ENCODE results near the gene PRKAR2A. TPM values are rescaled to one million over a fixed set of nuclear protein-coding genes. Genes with fewer than 3 reads are reported as not detected.
"Not testable (repeated sequence)": the region's sequence is repeated elsewhere in the genome, so short reads cannot be mapped to it uniquely, and the experiment has no call there.

The PRKAR2A gene
- total RNA-seq, 6 donors from 2014 or later = 13.0 to 62.3 (median 31.4) TPM

- peaks cover 0 to 3% (median 0%) of the 10 kb centered on the region in 4 donors for H3K4me1 ChIP-seq
- no peak overlapping the region for H3K27ac ChIP-seq
- H3K4me3 ChIP-seq = no peak overlapping the region
- 88 to 93% methylated on average over 7 of the region's 7 CpGs for WGBS, 2 donors
- H3K9me3 ChIP-seq = no peaks in the 10 kb centered on the region
- H3K36me3 ChIP-seq = no peaks in the 10 kb centered on the region
- no peaks in the 10 kb centered on the region for H3K27me3 ChIP-seq
- ATAC-seq (ENCODE audit: low FRiP score in 2 of 2) = no peak
- no peak for TF ChIP-seq POLR2A (IDR thresholded peaks at IDR 0.05)
- no peak for TF ChIP-seq POLR2AphosphoS5 (IDR thresholded peaks at IDR 0.05)
- TF ChIP-seq EP300 (IDR thresholded peaks at IDR 0.05) = no peak
- no peak for TF ChIP-seq CTCF (IDR thresholded peaks at IDR 0.05)
- DNase-seq = no peak
Observed at GRCh38 chr3:48723725-48724124, 123.9 kb downstream of the PRKAR2A start.

GRCh38 chr3:48723293-48723692 is 124.4 kb downstream of the PRKAR2A start:
- 78 to 83% methylated on average over 3 of the region's 3 CpGs for WGBS, 2 donors
- H3K27ac ChIP-seq; DNase-seq; H3K36me3 ChIP-seq; H3K27me3 ChIP-seq; ATAC-seq (ENCODE audit: low FRiP score in 2 of 2); H3K4me3 ChIP-seq; H3K9me3 ChIP-seq; H3K4me1 ChIP-seq: not testable (repeated sequence)

GRCh38 chr3:48716982-48717746 is 130.5 kb downstream of the PRKAR2A start, which contains the start of gene IP6K2:
IP6K2 (minus strand) TSS chr3:48717221; CDS start chr3:48695291, 21,930 bp downstream.
- ATAC-seq (ENCODE audit: low FRiP score in 2 of 2) (peak; percentile 99 to 100), DNase-seq (peak; percentile 98 to 99)
- Histone ChIP-seq H3K4me1 (peaks cover 30 to 44% (median 35%) of the 10 kb centered on the region in 4 donors), H3K27ac (peak within 1 kb of the TSS; percentile 88 to 93 (median 90)), H3K4me3 (peak within 1 kb of the TSS; percentile 63 to 90 (median 82)), H3K27me3 (no peaks in the 10 kb centered on the region), H3K9me3 (no peaks in the 10 kb centered on the region), H3K36me3 (peaks cover 0 to 27% (median 9%) of the 10 kb centered on the region in 4 donors)
- 3 to 5% methylated on average over 18 to 38 of the region's 38 CpGs for WGBS, 2 donors
- no peak for TF ChIP-seq EP300 (IDR thresholded peaks at IDR 0.05)
- peak; percentile 31 to 88 (median 73) for TF ChIP-seq POLR2A (IDR thresholded peaks at IDR 0.05)
- no peak for TF ChIP-seq CTCF (IDR thresholded peaks at IDR 0.05)
- TF ChIP-seq POLR2AphosphoS5 (IDR thresholded peaks at IDR 0.05) = peak; percentile 84 to 89

GRCh38 chr3:48716508-48716981 is 131.1 kb downstream of the PRKAR2A start:
- ATAC-seq (ENCODE audit: low FRiP score in 2 of 2) (peak in 1 of 2 donors; percentile 14), DNase-seq (no peak)
- no peak for TF ChIP-seq EP300 (IDR thresholded peaks at IDR 0.05)
- no peak for TF ChIP-seq POLR2AphosphoS5 (IDR thresholded peaks at IDR 0.05)
- no peak for TF ChIP-seq CTCF (IDR thresholded peaks at IDR 0.05)
- TF ChIP-seq POLR2A (IDR thresholded peaks at IDR 0.05) = no peak
- peaks cover 32 to 50% (median 42%) of the 10 kb centered on the region in 4 donors for H3K4me1 ChIP-seq
- peak overlapping the region; percentile 63 to 90 (median 82) for H3K4me3 ChIP-seq
- no peaks in the 10 kb centered on the region for H3K27me3 ChIP-seq
- no peaks in the 10 kb centered on the region for H3K9me3 ChIP-seq
- H3K27ac ChIP-seq = peak overlapping the region; percentile 88 to 93 (median 90)
- WGBS, 2 donors = 0% methylated on average over 15 to 16 of the region's 16 CpGs
- peaks cover 0 to 32% (median 10%) of the 10 kb centered on the region in 4 donors for H3K36me3 ChIP-seq

- Histone ChIP-seq H3K9me3 (no peaks in the 10 kb centered on the region), H3K36me3 (peaks cover 0 to 44% (median 18%) of the 10 kb centered on the region in 4 donors), H3K4me1 (peaks cover 32 to 57% (median 45%) of the 10 kb centered on the region in 4 donors), H3K27me3 (no peaks in the 10 kb centered on the region), H3K27ac (no peak overlapping the region), H3K4me3 (peak overlapping the region in 2 of 4 donors; percentile 89 to 90)
- TF ChIP-seq POLR2A (IDR thresholded peaks at IDR 0.05) = no peak
- no peak for TF ChIP-seq EP300 (IDR thresholded peaks at IDR 0.05)
- TF ChIP-seq CTCF (IDR thresholded peaks at IDR 0.05) = no peak
- no peak for TF ChIP-seq POLR2AphosphoS5 (IDR thresholded peaks at IDR 0.05)
- no peak for ATAC-seq (ENCODE audit: low FRiP score in 2 of 2)
- no peak for DNase-seq
Observed at GRCh38 chr3:48715174-48715800, 132.4 kb downstream of the PRKAR2A start.

Measured in upper lobe of left lung (tissue), 6 donors.